Pons (tissue), 1 donor: Measurements from ENCODE around the gene JAG1.

Experiments used
- DNase-seq: peaks from one replicate; pipeline ENCODE4 v3.0.0-alpha.2; 2016; ENCODE audit warnings: low spot score

JAG1 gene

DNA sequence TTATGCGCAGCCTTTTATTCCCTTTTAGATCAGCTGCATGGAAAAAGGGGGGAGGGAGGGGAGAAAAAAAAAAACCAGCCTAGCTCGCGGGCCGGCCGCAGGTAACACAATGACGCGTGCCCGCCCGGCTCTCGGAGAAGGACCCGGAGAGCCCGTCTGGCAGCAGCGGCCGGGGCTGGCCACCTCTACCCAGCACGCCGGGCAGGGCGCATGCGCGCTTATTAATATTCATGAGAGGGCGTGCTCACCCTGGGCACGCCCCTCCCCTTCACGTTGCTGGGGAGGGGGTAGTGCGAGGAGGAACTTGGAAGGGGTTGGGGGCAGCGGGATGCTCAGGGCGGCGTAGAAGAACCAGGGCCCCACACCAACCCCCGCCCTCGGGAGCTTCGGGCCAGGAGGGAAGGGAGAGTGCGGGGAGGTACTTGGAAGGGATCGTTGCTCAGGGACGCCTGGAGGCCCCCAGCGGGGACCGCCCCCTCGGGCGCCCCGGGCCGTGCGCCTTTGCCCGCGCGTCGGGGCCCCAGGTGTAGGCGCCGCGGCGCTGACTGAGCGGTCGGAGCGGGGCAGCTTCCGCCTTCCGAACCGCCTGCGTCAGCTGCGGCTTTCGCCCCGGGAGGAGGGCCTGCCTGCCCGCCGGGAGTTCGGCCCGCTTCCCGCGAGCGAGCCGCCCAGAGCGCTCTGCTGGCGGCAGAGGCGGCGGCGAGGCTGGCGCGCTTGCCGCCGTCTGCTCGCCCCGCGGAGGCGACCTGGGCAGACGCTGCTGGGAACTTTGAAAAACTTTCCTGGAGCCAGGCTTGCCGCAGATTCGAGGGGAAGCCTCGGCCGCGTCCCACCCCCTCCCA lies at the start of gene JAG1:
JAG1 (minus strand) TSS at position 158 of the 842 bp plus-strand sequence. CDS start 469 bp downstream, outside the sequence.
- DNase-seq: peak; percentile 96

DNA sequence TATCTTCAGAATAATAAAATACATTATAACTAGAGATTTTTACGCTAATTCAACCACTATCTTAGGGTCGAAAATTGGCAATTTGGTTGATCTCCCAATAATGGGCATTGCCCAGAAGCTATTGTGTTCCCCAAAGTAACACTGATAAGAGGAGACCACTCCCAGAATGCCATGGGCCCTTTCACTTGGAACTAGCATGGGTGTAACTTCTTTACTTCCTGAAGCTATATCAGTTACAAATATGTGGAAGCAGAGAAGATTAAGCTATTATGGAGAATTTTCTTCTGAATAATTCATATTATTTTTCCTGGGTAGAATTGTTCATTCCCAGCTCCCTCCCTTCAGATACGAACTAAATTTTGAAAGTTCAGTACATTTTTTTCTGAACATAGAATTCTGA lies 48.2 kb upstream of the JAG1 start:
- no peak for DNase-seq

DNA sequence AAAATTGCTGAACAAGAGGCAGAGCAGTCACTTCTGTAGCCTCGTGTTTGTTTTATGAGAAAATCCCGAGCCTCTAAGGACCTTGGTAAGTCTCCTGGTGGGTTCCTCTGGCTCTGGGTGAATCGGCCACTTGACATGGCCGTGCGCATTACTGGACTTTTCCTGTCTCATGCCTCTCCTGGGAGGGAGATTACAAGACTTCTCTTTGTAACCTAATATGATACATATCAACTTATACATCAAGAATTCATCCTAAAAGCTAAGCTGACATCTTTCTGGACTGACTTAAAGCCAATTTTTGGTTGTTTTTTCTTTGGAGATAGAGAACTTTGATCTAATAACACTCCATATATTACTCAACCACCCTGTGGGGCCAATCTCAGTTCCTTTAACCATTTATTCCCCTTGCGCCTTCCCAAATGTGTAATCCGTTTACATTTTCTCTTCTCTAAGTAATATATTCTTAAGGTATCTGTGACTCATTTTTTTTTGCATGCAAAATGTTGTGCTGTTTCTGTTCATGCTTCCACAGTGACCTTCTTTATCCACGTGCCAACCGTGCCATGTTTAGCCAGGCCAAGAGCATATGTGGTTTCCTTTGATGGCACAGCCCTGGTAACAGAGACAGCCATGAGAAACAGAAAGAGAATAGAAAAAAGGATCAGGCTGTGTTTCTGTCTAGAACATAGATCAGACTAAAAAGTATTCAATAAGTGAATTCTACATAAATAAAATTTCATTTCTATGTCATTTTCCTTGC lies 47.5 kb upstream of the JAG1 start:
- no peak for DNase-seq

DNA sequence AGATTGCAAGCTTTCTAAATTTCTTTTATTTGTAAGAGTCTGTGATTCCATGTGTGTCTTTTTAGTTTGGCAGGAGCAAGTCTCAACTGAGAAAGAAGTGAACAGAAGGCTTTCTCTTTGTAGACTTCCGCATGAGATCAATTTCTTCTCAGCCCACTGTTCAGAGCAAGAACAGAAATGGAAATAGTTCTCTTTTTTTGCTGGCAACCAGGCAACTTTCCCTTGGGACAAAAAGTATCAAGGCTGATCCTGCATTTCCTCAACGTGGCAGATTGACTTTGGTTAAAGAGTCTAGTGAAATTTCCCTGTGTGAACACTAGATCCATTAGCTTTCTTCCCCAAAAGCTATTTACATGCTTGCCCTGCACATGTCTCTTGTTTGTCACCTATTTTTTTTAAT lies 46.8 kb upstream of the JAG1 start:
- no peak for DNase-seq

DNA sequence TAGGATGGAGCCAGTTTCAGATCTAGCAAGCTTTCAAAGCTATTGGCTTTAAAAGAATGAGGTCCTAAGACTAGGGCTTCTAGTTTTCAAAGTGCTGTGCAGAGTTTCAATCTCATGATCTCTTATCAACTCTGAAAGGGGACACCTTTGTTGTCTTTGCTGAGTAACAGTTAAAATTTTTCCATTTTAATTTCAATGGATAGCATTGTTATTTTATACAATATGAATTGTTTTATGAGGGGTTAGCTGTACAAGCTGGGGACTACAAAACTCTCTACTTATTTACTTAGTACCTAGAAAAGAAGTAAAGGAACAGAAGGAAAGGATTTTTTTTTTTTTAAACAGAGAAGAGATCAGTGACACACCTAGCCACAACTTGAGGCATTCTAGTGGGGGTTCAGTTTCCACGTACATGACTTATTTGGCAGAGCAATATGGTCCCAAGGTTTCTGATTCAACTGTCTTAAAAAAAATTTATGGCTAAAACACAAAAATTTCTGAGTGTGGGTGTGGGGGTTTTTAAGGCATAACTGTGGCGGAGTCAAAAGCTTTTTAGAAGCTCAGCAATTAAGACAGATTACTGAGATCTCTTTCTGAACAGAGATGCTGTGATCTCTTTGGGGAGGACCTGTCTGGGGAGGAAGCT lies 46.1 kb upstream of the JAG1 start:
- DNase-seq: no peak

DNA sequence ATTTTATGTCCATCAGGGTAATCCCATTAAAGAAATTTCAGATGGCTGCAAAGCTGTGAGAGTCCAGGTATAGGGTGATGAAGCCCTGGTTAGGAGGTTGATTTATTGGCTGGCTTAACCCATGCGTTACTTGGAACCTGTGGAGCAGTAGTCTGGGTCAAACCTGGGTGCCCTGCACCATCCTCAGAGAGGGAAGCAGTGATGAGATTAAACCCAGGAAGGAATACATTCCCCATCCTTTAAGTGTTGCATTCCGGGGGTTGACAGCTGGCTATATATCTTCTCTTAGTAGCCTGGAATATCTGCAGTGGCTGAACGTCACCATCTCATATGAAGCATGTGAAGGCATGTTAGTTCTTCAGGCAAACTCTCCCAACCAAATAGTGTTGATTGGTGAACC lies 44.9 kb upstream of the JAG1 start:
- DNase-seq: no peak

DNA sequence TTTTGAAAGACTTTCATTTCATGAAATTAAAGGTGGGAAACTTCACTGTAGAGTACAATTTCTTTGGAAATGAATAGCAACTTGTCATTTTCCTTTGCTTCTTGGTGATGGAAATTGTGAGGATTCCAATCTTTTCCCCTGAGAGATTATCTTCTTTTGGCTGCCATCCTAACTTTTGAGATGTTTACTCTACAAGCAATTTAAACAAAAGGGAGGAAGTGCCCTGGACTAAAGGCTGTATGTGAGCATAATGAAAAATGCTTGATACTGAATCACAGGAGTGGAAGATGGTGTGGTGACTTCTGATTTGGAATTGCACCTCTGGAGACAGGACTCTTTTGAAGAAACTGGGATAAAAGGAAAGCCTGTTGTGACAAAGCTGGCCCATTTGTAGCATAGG lies 43.1 kb upstream of the JAG1 start:
- DNase-seq: no peak

DNA sequence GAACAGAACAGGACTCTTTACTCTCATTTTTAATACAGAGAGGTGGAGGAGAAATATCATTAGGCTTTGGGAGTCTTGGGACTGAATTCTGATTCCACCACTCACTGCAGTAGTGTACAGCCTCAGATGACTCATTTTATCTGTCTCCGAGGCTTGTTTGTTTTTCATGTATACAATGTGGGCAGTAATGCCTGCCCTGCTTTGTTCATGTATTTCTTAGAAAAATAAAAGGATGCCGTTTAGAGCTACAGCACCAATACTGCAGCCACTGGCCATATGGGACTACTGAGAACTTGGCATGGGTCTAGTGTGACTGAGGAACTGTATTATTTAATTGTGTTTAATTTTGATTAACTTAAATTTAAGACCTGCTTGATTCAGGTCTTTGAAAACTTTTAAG lies 41.2 kb upstream of the JAG1 start:
- no peak for DNase-seq

DNA sequence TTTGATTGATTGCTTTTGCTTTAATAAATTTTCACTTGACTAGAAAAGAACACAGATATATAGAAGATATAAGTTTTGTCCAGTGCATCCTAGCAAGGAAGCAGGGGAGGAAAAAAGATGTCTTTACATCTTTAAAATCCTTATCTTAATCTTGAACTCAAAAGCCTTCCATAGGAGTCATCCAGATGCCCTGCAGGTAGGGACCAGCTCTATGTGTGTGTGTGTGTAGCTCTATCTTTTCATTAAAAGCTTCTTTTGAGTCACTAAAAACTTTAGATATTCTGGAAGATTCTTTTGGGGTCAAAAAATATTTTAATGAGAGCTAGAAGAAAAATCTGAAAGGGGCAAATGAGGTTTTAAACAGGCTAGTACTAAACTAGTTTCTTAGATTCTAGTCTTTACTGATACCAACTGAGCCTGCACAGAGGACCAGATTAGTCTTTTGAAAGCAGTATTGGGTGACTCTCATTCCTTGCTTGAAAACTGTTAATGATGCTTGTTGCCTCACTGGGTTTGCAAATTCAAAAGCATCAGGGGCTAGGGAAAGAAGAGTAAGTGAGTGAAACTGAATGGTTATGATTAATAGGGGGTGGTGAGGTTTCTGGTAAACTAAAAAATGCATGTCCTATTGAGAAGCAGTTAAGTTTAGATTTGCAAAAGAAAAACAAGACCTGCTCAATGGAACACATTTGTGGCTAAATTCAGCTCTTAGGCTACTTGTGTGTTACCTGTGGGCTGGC lies 40.6 kb upstream of the JAG1 start:
- no peak for DNase-seq

DNA sequence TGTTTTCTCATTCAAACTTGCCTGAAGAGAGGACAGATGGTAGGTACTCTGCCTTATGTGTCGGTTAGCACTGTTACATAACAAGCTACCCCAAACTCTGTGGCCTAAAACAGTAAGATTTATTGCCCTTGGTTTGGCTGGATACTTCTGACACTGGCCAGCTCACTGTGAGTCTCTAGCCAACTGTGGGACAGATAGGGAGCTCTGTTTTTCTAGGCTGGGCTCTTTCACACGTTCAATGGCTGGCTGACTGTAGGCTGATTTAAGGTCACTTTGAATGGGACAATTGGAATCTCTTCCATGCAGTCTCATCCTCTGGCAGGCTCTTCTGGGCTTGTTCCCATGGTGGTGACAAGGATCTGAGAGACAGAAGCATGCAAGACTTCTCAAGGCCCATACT lies 39.4 kb upstream of the JAG1 start:
- no peak for DNase-seq

DNA sequence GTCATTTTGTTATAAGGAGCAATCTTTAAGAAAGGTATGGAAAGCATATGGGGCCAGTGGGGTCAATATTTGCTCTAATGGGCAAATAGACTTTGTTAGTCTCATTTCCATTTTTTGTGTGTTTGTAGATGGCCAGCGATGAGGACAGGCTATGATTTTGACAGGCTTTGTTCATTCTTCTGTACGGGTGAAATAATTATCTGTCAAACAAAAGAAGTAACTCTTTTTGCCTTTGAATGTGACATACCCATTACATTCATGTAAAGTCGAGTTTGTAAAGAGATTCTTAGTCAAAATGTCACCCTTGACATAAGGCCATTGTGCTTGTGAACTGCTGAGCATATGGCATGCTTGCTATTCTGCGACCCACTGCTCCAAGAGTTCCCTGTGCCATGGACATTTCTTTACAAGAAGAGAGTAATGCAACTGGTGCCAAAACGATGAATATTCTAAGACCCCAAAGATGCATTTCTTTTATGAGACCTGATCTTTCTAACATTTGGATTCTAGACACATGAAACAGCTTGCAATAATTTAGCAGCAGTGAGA lies 38.2 kb upstream of the JAG1 start:
- no peak for DNase-seq

DNA sequence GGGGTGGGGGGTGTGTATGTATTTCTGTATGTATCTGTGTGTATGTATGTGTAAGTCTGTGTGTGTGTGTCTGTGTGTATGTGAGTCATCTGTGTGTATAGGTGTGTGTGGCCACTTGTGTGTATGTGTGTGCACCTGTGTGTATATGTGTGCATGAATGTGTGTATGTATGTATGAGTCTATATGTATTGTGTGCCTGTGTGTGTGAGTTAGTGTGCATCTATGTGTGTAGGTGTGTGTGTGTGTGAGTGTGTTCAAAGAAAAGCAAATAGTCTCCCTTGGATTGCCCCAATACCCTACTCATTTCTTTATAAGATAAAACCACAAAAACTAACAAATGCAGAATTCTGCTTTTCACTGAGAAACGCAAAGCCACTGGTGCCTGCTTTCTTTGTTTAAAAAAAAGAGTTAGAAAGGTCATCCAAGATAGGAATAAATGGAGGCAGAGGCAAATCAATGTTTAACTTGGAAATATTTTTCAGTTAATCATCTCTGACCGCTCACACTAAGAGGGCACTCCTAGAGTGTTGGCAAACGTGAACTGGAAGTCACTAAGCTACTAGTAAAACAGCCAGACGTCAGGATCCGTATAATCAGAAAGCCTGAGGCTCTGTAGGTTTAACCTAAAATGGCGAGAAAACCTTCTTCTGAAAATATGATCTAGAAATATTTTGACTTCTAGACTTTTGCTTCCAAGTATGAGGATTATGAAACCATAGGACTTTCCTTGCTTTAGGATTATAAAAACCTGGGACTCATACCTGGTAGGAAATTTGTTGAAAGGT lies 37.4 kb upstream of the JAG1 start:
- DNase-seq: no peak

DNA sequence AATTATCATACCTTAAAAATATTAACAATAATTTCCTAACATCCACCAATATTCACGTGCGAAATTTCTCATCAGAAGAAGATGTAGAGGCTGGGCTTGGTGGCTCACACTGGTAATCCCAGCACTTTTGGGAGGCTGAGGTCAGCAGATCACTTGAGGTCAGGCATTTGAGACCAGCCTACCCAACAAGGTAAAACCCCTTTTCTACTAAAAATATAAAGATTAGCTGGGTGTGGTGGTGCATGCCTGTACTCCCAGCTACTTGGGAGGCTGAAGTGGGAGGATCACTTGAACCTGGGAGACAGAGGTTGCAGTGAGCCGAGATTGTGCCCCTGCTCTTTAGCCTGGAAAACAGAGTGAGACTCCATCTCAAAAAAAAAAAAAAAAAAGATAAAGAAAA lies 36.1 kb upstream of the JAG1 start:
- no peak for DNase-seq

DNA sequence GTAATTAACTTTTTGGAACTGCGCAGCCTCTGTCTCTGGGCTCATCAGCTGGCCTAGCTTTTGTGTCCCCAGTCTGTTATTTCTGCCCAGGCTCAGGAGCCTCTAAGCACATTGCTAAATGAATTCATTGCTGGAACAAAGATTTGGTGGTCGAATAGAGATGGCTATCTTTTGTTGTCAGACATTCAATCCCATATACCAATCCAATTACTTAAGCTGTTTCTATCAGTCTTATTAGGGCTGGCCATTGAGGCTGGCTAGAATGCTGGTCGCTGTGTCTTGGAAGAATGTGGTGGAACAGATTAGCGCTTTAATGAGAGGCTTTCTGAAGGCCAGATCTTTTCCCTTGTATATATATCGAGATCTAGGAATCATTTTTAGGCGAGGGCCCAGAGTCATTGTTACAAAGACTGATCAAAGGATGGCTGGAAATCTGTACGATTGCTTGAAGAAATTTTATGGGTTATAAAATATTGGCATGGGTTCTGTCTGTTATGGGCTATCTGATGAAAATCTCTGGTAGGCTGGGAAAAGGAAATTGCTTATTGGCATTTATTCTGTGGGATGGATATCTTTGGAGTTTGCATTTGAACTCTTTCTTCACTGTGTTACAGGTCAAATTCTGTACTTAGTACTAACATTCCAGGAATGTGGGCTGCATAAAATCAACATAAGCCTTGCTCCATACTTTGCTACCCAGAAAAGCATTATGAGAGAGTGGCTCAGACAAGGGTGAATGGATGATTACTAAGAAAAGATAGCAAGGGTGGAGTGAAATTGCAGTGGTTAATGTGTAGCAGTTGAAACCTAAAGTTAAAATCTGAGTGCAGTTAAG lies 34.8 kb upstream of the JAG1 start:
- DNase-seq: no peak

DNA sequence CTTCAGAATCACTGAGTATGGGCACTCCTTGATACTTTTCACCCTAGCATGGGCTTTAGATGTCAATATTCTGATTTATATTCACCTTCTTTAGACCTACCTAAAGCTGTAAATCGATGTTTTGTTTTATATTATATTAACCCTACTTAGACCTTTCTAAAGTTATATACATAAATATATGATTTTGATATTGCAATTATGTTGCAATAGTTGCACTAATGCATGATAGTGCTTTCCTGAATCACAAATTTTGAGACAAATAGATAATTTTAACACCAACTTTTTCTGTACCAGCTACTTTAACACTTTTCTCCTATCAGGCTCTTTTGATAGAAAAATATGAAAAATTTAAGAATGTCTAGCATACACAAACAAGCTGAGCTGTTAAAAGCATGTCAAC lies 34.0 kb upstream of the JAG1 start:
- no peak for DNase-seq

DNA sequence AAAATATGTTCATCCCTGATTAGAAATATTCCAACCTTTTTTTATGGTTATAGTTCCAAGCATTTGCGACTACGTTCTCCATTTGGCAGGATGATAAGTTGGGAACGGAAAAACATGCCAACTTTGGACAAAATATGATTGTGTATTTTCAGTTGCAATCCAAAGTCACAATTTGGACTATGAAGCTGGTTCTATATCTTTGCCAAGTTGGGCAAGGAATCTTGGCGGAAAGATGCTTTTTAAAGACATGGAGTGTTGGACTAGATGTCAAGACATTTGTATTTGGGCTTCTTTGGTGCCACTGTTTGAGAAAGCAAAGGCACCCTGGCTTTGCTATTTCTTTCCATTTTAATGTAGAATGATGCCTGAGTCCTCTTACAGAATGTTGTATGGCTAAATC lies 33.3 kb upstream of the JAG1 start:
- DNase-seq: peak; percentile 14

DNA sequence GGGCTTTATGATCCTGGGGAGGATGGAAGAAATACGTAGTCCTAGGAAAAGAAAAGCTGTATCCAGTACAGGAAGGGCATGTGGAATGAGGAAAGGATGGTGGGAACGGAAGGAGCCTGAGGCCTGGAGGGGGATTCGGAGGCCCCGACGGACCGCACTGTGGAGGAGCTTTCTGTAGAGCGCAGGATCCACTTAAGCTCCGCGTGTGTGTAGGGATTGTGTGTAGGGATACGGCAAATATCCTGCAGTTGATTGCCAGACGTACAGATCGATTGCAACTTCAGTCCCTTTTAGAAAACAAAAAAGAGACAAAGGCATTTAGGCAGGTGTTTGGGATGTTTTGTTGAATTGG lies 32.6 kb upstream of the JAG1 start:
- DNase-seq: no peak

DNA sequence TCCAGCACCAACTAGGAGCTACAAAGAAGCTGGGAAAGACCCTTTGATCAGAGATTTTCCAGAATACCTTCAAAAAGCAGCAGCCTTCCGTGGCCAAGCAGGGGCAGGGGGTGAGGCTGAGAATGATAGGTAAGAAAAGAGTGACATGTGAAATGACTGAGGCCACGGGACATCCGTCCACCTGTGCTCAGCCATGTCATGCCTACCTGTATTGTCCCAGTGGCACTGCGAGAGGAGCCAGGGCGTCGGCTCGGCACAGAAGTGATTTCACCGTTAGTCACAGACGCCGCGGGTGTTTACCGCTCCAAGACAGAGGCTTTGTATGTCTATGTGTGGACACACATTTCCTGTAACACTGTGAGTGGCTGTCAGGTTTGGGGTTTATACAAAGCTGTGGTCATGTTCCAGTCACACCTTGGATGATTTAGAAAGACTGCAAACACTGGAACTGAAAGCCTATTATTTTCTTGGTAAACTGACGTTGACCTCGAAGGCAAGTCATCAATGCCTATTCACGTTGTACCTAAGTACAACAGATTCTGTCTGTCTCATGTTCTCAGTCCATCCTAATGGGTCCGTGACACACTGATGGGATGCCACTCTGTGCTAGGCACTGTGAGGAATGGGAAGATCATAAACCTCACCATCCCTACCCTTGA lies 32.1 kb upstream of the JAG1 start:
- no peak for DNase-seq

DNA sequence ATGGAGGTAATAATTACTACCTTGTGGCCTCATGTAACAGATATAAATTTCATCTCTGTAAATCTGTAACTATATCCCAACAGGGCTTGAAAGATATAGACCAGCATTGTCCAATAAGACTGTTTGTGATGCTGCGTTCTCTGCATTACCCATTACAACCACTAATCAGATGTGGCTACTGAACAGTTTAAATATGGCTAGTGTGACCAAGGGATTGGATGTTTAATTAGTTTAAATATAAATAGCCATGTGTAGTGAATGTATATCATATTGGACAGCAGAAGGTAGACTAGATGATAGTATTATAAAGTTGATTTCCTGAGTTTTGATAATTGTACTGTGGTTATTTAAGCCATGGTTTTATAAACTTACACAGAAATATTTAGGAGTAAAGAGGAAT lies 27.8 kb upstream of the JAG1 start:
- no peak for DNase-seq

DNA sequence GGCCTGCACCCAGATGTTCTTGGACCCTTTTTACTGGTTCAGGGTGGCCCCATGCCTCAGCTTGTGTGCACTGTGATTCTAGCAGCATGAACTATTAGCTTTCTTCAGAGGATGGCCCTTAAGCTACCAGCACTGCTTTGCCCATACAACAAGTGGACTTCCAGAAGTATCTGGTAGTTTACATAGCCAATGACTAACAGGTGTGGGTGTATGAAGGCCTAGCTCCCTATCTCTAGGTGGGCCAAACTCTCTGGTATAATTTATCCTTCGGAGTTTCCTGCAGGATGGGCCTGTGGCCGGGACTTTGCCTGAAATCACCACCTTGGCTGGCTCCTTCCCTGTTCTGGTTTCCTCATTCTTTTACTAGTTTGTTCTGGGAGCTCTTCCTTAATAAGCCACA lies 26.1 kb upstream of the JAG1 start:
- no peak for DNase-seq
